NCI-H1417 treated with DMSO at 0.1 percent for 48 hours (cell line): ENCODE data around the gene ABCD4.
"Not testable (repeated sequence)": the region's sequence is repeated elsewhere in the genome, so short reads cannot be mapped to it uniquely, and the experiment has no call there.

Experiments
- DNase-seq: peaks from one replicate; lab custom pipeline; 2025; lab: John Stamatoyannopoulos, UW

Gene ABCD4

DNA sequence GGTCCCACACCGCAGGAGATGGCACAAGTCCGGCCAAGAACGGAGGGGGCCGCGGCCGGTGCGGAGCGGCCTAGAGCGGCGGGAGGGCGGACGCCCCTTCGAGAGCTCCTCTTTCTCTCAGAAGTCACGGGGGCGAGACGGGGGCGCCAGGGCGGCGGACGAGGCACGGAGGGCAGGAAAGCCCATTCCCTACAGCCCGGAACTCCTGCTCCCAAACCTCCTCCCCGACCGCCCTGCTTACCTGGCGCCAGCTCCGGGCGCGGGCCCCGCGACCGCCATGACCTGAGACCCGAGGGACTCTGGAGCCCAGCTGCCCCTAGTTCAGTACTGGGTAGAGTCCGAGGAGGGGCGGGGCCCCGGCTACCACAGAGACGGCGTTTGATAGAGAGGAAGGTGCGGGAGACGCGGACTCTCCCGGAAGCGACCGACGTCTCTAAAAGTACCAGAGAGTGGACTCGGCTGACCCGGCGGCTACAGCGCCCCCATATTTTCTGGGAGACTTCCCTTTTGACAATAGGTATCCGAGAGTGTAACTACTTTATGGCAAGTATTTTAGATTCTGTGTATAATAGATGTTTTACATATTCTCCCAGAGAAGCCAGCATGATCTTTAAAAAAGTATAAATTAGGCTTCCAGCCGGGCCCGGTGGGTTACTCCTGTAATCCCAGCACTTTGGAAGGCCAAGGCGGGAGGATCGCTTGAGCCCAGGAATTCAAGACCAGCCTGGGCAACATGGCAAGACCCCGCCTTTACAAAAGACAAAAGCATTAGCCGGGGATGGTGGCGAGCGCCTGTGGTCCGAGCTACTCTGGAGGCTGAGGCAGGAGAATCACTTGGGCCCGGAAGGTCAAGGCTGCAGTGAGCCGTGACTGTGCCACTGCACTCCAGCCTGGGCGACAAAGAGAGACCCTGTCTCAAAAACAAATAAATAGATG is at the start of gene ABCD4:
Gene ABCD4, minus strand, starts transcription at position 301 of the 936 bp plus-strand sequence. Its CDS starts 22 bp downstream, at position 279.
- DNase-seq = peak; percentile 70

- DNase-seq = no peak
Measured at GRCh38 chr14:74350928-74351323, 48.2 kb upstream of the ABCD4 start.

DNA sequence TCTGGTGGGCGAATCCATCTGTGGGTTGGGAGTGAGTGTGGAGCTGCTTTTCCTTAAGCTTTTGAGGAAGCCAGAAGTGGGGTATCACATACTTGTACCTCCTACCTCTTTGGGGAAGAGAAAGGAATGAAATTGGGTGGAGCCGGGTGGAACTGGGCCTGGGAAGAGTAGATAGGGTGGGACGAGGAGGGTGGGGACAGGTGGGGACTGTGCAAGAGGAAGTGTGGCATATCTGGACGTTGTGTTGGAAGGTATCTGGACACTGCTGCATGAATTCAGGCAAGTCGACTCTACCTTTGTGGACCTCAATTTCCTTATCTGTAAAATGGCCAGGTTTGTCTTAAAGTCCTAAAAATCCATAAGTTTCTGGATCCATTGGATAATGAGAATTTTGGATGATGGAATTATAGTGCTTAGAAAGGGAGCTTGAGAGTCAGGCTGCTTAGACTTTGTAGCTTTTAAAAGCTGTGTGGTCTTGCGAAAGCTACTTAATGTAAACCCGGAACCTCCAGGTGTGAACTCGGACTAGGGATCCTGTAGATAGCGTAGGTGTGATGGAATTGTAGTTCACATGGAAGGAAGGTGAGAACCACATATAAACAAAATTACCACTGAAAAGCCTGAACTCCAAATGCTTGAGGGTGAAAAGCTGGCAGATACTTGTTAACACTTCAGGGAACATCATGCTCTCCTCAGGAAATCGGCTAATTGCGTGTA is 47.6 kb upstream of the ABCD4 start:
- DNase-seq = no peak

- DNase-seq = no peak
Measured at GRCh38 chr14:74349757-74350156, 47.0 kb upstream of the ABCD4 start.

DNA sequence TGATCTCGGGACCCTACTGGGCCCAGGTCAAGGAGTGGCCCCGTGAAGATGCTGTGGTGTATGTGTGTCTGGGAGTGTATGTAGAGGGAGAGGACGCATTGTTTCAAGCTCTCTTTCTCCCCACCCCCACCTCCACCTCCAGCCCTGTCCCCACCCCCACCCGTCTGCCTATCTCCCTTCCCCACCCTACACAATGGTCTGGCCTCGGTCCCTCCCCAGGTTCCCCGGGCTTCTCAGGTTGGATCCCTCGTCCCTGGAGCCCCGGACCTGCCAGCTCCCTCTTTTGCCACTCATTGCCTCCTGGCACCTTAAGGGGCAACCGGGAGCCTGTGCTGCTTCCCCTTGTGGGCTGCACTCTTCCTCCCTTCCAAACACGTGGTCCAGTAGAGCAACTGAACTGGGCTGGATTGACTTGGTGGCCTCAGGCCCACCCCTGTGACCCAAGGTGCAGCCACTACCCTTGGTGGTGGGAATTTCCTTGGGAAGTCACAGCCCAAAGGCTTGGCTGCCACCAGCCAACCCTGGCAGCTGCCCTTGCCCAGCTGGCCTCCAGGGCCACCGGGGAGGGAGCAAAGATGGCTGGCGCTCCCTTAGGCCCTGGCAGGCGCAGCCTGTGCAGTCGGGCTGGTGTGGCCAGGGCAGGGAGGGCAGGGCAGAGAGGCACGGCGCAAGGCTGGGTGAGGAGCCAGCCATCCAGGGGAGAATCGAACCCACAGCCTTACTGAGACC is 46.2 kb upstream of the ABCD4 start:
- no peak for DNase-seq

GRCh38 chr14:74348241-74348734 is 45.6 kb upstream of the ABCD4 start, which contains the start of gene VRTN:
Gene VRTN (plus strand): TSS chr14:74348471. CDS start chr14:74356784, 8,313 bp downstream.
- no peak for DNase-seq

DNA sequence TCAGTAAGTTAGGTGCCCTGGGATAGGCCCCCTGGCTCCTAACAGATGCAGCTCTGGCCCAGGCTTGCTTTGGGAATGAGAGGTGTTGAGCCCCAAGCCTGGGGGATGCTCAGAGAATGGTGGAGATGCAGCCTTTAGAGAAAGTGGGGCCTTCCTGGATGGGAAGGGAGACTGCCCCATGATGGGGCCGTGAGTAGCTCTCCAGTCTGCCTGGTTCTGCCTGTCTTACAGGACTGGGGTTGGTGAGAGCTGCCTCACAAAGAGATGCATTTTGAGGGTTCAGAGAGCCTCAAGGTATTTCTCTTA is 45.0 kb upstream of the ABCD4 start:
- DNase-seq = no peak

- DNase-seq = no peak
Measured at GRCh38 chr14:74347097-74347794, 44.5 kb upstream of the ABCD4 start.

GRCh38 chr14:74346341-74346740 is 43.6 kb upstream of the ABCD4 start:
- no peak for DNase-seq

DNA sequence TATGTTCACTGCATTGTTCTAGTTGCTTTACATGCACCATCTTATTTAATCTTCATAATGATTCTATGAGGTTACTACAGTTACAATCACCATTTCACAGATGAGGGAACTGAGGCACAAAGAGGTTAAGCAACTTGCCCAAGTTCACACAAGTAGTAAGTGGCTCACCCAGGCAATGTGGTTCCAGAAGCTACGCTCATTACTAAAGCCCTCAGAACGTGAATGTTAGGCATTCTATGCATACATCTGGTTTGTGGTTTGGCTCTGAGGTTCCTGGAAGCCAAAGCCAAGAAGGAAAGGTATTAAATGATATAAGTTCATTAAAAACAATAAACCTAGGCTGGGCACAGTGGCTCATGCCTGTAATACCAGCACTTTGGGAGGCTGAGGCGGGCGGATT is 31.2 kb upstream of the ABCD4 start:
- no peak for DNase-seq

- not testable (repeated sequence) for DNase-seq
Measured at GRCh38 chr14:74329950-74330552, 27.3 kb upstream of the ABCD4 start.

DNA sequence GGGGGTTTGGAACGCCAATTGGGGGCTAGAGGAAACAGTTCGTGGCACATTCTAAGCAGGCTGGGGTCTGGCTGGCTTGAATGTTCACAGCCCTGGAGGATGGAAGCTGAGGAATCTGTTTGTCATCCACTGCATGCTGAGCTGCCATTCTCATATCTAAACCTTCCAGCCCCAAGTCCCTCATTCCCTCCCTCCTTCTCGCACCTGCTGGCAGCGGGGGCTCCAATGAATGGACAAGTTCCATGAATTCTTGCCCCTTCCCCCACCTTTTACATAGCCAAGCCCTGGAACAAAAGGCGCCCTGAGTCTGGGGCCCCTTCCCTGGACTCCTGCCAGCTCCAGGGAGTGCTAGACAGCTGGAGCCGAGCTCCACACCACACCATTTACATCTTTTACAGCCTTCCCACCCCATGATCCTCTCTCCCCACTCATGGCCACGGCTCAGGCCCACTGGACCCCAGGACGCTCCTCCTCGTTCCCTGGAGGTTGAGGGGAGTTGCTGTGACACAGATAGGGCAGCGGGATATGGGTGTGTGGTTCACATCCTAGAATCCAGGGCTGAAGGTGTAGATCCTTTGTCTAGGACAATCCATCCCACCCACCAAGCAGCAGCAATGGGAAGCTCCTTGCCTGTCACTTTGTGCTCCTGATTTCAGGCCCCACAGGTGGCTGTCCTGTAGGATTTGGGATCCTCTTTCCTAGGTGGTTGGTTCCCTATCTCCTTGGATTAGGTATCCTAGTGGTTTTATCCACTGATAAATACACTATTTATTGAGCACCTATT is 23.8 kb upstream of the ABCD4 start:
- peak; percentile 13 for DNase-seq

- DNase-seq = no peak
Measured at GRCh38 chr14:74325446-74325845, 22.7 kb upstream of the ABCD4 start.

- DNase-seq = no peak
Measured at GRCh38 chr14:74324931-74325361, 22.2 kb upstream of the ABCD4 start.

GRCh38 chr14:74314576-74314975 is 11.8 kb upstream of the ABCD4 start:
- DNase-seq = no peak

DNA sequence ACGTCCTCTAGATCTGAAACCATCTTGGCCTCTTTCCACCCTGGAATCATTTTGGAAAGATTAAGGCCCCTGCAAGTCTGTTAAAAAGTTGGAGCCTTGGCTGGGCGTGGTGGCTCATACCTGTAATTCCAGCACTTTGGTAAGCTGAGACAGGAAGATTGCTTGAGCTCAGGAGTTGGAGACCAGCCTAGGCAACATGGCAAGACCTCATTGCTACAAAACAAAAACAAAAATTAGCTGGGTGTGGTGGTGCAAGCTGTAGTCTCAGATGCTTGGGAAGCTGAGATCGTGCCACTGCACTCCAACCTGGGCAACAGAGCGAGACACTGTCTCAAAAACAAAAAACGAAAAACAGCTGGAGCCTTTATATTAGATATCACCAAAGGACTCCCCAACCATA is 10.9 kb upstream of the ABCD4 start:
- no peak for DNase-seq

GRCh38 chr14:74312161-74312560 is 9.4 kb upstream of the ABCD4 start:
- no peak for DNase-seq

- DNase-seq = no peak
Measured at GRCh38 chr14:74309125-74310022, 6.6 kb upstream of the ABCD4 start.

DNA sequence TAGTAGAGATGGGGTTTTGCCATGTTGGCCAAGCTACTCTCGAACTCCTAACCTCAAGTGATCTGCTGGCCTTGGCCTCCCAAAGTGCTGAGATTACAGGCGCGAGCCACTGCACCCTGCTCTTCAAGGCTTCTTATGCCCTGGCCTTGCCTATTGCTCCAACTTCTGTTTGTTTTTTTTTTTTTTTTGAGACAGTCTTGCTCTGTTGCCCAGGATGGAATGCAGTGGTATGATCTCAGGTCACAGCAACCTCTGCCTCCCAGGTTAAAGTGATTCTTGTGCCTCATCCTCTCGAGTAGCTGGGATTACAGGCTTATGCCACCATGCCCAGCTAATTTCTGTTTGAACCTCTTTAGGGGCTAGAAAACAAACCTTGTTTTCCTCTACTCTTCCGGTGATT is 6.0 kb upstream of the ABCD4 start:
- DNase-seq = no peak
